Muscle of leg (tissue), 16 donors: ENCODE data around the gene EIF2B1. TPM values are rescaled to one million over a fixed set of nuclear protein-coding genes. Genes with fewer than 3 reads are reported as not detected.

Source experiments
- DNase-seq: peaks from one replicate; pipeline ENCODE4 v3.0.0; 2013
- H3K27ac ChIP-seq: one replicate; pipeline ENCODE4 v1.5.1; 2013; ENCODE audit warnings: mild to moderate bottlenecking, low read length, control low read depth
- H3K27me3 ChIP-seq: one replicate; pipeline ENCODE4 v1.6.1; 2013; ENCODE audit warnings: low read length; ENCODE audit not compliant: control insufficient read depth, insufficient read depth
- H3K36me3 ChIP-seq: one replicate; pipeline ENCODE4 v1.6.1; 2013; ENCODE audit warnings: low read length; ENCODE audit not compliant: control insufficient read depth, insufficient read depth
- H3K4me1 ChIP-seq: one replicate; pipeline ENCODE4 v1.6.1; 2013; ENCODE audit warnings: low read length; ENCODE audit not compliant: control insufficient read depth, insufficient read depth
- H3K4me3 ChIP-seq: one replicate; pipeline ENCODE4 v1.5.1; 2013; ENCODE audit warnings: low read length, control low read depth
- H3K9me3 ChIP-seq: replicated peaks from 2 replicates; pipeline ENCODE4 v1.6.1; 2013; ENCODE audit warnings: low read depth, low read length; ENCODE audit not compliant: control insufficient read depth
- WGBS: methylation state at CpG from one replicate; pipeline ENCODE4 v1.1.5; 2013; ENCODE audit warnings: missing lambda C conversion rate; ENCODE audit not compliant: insufficient coverage; 5-methylcytosine and 5-hydroxymethylcytosine counted together
- long read RNA-seq, 11 donors: transcript quantifications; one replicate each; lab custom pipeline, GENCODE V29; 2026
- polyA plus RNA-seq, 8 donors: library from polyadenylated mRNA; unstranded; fragments of 120-200 nt; gene quantifications; one replicate each; pipeline versions ENCODE4 v1.2.1 to v1.2.3, GENCODE V29; 2013; ENCODE audit warnings: inconsistent platforms in 1 of 8, low replicate concordance in 1 of 8; ENCODE audit not compliant: insufficient read length in 8 of 8, insufficient read depth in 1 of 8
- total RNA-seq: library from RNA; stranded (reverse); fragments of 120-200 nt; gene quantifications from one replicate; pipeline ENCODE4 v1.2.4, GENCODE V29; 2013

EIF2B1 gene
- total RNA-seq = 30.2 TPM
- polyA plus RNA-seq = 10 to 100 TPM; 42.2 to 49.1 (median 45.3) TPM
- long read RNA-seq, donor 1, transcript EIF2B1-201 (9 exons, 2,477 nt) = major isoform, 6 of 12 reads
- long read RNA-seq, donor 1, partial matches to known transcripts = 0 of 12 reads
- long read RNA-seq, donor 1, other reads (novel, unspliced or antisense) = 0 of 12 reads
- long read RNA-seq, donor 2 = 0 reads
- long read RNA-seq, donor 3, transcript EIF2B1-201 (9 exons, 2,477 nt) = major isoform, 25 of 34 reads
- long read RNA-seq, donor 3, partial matches to known transcripts = 5 of 34 reads
- long read RNA-seq, donor 3, other reads (novel, unspliced or antisense) = 0 of 34 reads
- long read RNA-seq, donor 4, transcript EIF2B1-201 (9 exons, 2,477 nt) = major isoform, 10 of 21 reads
- long read RNA-seq, donor 4, partial matches to known transcripts = 0 of 21 reads
- long read RNA-seq, donor 4, other reads (novel, unspliced or antisense) = 6 of 21 reads
- long read RNA-seq, donor 5, transcript EIF2B1-204 (5 exons, 1,768 nt) = minor isoform, 5 of 62 reads
- long read RNA-seq, donor 5, transcript EIF2B1-201 (9 exons, 2,477 nt) = major isoform, 42 of 62 reads
- long read RNA-seq, donor 5, partial matches to known transcripts = 11 of 62 reads
- long read RNA-seq, donor 5, other reads (novel, unspliced or antisense) = 0 of 62 reads
- long read RNA-seq, donor 6, transcript EIF2B1-201 (9 exons, 2,477 nt) = major isoform, 16 of 28 reads
- long read RNA-seq, donor 6, partial matches to known transcripts = 7 of 28 reads
- long read RNA-seq, donor 6, other reads (novel, unspliced or antisense) = 0 of 28 reads
- long read RNA-seq, donor 7, transcript EIF2B1-201 (9 exons, 2,477 nt) = major isoform, 14 of 23 reads
- long read RNA-seq, donor 7, partial matches to known transcripts = 7 of 23 reads
- long read RNA-seq, donor 7, other reads (novel, unspliced or antisense) = 0 of 23 reads
- long read RNA-seq, donor 8, transcript EIF2B1-201 (9 exons, 2,477 nt) = major isoform, 8 of 9 reads
- long read RNA-seq, donor 8, partial matches to known transcripts = 0 of 9 reads
- long read RNA-seq, donor 8, other reads (novel, unspliced or antisense) = 0 of 9 reads
- long read RNA-seq, donor 9, transcript EIF2B1-201 (9 exons, 2,477 nt) = major isoform, 9 of 22 reads
- long read RNA-seq, donor 9, partial matches to known transcripts = 10 of 22 reads
- long read RNA-seq, donor 9, other reads (novel, unspliced or antisense) = 0 of 22 reads
- long read RNA-seq, donor 10, transcript EIF2B1-201 (9 exons, 2,477 nt) = major isoform, 17 of 19 reads
- long read RNA-seq, donor 10, partial matches to known transcripts = 0 of 19 reads
- long read RNA-seq, donor 10, other reads (novel, unspliced or antisense) = 0 of 19 reads
- long read RNA-seq, donor 11, transcript EIF2B1-201 (9 exons, 2,477 nt) = major isoform, 15 of 31 reads
- long read RNA-seq, donor 11, partial matches to known transcripts = 14 of 31 reads
- long read RNA-seq, donor 11, other reads (novel, unspliced or antisense) = 0 of 31 reads

DNA sequence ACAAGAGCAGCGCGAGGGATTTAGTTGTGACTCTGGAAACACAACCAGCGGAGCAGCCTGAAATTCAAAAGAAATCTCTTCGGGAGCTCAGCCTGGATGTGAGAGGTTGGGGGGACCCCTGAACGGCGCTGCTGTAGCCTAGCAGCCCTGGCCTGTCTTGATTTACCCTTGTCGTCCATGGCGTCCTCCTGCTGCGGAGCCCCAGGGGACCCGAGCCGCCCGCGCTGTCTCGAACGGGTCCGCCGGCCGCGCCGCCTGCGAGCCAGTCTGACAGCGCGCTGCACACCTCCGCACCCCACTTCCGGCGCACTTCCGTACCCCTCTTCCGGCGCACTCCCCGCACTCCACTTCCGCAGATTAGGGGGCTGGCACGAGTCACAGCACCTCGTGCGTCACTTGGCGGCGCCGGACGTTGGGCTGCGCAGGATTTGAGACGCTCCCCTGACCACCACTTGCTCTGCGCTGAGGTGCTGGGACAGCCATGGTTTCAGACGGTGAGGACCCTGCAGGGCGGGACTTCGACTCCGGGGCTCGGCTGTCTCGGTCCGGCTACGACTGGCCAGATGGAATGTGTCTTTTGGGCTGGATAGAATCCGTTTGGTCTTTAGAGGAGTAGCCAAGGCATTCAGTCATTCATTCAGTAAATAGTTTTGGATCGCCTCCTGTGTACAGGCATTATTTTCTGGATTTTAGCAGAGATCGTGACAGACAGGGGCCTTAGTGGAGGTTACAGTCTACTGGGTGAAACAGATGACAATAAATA, at the start of gene EIF2B1, which contains the start of gene GTF2H3:
TSS of gene EIF2B1 (minus strand) at position 308 of the 763 bp plus-strand sequence. CDS start at position 179, 129 bp downstream.
TSS of gene GTF2H3 (plus strand) at position 451 of the 763 bp plus-strand sequence. CDS start at position 482, 31 bp downstream.
- peak within 1 kb of the TSS; percentile 94 for H3K27ac ChIP-seq
- WGBS = under 1% methylated on average over 49 of the region's 52 CpGs
- peaks cover 13% of the 10 kb centered on the region for H3K4me1 ChIP-seq
- H3K9me3 ChIP-seq = no peaks in the 10 kb centered on the region
- peaks cover 23% of the 10 kb centered on the region for H3K36me3 ChIP-seq
- peak; percentile 99 for DNase-seq
- peak within 1 kb of the TSS; percentile 71 for H3K4me3 ChIP-seq
- no peaks in the 10 kb centered on the region for H3K27me3 ChIP-seq

DNA sequence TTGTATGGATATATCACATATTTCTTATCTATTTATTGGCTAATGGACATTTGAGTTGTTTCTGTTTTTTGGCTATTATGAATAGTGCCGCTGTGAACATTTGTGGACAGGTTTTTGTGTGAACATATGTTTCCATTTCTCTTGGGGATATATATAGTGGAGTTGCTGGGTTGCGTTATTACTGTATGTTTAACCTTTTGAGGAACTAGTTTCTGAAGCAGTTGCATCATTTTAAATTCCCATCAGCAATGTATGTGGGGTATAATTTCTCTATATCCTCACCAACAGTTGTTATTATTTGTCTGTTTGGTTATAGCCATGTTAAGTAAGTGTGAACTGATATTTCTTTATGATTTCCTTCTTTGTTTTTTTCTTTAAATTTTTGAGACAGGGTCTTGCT, 48.1 kb upstream of the EIF2B1 start:
- Histone ChIP-seq H3K36me3 (peaks cover 20% of the 10 kb centered on the region), H3K27me3 (no peaks in the 10 kb centered on the region), H3K4me3 (no peak overlapping the region), H3K27ac (no peak overlapping the region), H3K4me1 (no peaks in the 10 kb centered on the region), H3K9me3 (no peaks in the 10 kb centered on the region)
- no CpG with 5 or more reads among the region's 2 CpGs for WGBS
- peak; percentile 24 for DNase-seq

DNA sequence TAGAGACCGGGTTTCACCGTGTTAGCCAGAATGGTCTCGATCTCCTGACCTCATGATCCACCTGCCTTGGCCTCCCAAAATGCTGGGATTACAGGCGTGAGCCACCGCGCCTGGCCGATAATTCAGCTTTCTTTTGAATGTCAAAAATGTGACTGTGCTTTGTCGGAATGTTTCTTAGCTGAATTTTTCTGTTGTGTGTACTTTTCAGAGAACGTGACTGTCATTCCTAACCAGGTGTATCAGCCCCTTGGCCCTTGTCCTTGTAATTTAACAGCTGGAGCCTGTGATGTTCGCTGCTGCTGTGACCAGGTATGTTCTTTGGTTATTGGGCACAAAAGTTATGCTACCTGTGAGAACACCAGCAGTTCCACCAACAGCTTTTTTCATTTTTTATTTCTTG, 45.5 kb upstream of the EIF2B1 start:
- Histone ChIP-seq H3K36me3 (peaks cover 29% of the 10 kb centered on the region), H3K27me3 (no peaks in the 10 kb centered on the region), H3K4me1 (no peaks in the 10 kb centered on the region), H3K27ac (no peak overlapping the region), H3K9me3 (no peaks in the 10 kb centered on the region), H3K4me3 (no peak overlapping the region)
- DNase-seq = no peak
- WGBS = 98% methylated on average over 6 of the region's 10 CpGs

DNA sequence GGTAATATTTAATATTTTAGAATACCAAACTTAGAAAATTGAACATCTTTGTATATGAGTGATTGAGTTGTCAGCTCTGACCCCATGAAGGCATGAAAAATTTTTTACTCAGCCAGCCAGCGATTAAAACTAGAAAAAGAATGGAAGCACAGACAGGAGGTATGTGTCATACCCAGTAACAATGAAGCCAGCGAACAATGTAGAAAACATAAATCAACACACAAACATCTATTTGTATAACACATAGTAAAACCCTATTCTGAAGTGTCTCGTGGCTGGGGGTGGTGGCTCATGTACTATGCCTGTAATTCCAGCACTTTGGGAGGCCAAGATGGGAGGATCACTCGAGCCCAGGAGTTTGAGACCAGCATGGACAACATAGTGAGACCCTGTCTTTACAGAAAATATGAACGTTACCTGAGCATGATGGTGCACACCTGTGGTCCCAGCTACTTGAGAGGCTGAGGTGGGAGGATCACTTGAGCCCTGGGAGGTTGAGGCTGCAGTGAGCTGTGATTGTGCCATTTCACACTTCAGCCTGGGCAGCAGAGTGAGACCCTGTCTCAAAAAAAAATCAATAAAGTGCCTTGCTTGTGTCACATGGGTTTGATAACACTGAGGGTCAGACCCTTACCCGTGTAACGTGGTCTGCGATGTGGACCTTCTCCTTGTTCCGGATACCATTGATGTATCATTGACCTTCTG, 43.3 kb upstream of the EIF2B1 start:
- Histone ChIP-seq H3K27ac (no peak overlapping the region), H3K36me3 (peaks cover 34% of the 10 kb centered on the region), H3K4me1 (peaks cover 3% of the 10 kb centered on the region), H3K9me3 (no peaks in the 10 kb centered on the region), H3K27me3 (no peaks in the 10 kb centered on the region), H3K4me3 (no peak overlapping the region)
- WGBS = 94% methylated on average over 7 of the region's 9 CpGs
- no peak for DNase-seq

DNA sequence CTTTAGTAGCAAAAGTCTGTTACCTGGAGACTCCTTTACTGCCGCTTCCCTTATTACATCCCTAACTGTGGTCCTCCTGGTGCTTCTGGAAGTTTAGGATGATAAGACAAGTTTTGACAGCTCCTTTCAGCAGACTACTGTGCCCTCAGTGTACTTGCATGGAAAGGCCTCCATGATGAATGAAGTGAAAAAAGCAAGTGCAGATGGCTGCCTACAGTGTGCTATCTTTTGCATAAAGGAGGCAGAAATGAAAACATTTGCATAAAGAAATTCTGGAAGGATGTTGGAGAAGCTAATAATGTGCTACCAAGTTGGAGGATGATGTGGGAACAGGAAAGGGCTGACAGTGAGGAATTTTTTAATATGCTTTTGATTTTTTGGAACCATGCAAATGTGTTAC, 42.0 kb upstream of the EIF2B1 start:
- no peak for DNase-seq

DNA sequence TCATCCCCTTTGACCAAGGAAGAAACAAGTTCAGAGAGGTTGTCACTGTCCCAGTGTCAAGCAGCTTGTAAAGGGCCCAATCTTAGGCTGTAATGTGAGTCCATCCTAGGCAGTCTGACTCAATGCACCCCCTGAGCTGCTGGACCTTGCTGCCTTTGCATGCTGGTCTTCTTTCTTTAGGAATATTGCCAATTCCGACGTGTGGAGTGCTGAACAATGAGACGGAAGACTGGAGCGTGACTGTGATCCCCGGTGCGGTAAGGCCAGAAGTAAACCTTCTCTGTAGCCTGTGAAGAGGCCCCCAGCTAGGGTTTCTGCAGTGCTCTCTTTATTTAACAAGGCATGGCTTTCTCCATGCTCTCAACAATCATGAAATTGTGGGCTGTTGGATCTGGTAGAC, 38.4 kb upstream of the EIF2B1 start:
- H3K4me1 ChIP-seq = peaks cover 11% of the 10 kb centered on the region
- WGBS = 75% methylated on average over 6 of the region's 6 CpGs
- no peaks in the 10 kb centered on the region for H3K27me3 ChIP-seq

More for the DNA sequence above, 42.0 kb upstream of the EIF2B1 start:
- Histone ChIP-seq H3K4me1 (peaks cover 11% of the 10 kb centered on the region), H3K36me3 (peaks cover 34% of the 10 kb centered on the region), H3K9me3 (no peaks in the 10 kb centered on the region), H3K4me3 (no peak overlapping the region), H3K27ac (no peak overlapping the region), H3K27me3 (no peaks in the 10 kb centered on the region)
- no CpG with 5 or more reads among the region's 1 CpG for WGBS

DNA sequence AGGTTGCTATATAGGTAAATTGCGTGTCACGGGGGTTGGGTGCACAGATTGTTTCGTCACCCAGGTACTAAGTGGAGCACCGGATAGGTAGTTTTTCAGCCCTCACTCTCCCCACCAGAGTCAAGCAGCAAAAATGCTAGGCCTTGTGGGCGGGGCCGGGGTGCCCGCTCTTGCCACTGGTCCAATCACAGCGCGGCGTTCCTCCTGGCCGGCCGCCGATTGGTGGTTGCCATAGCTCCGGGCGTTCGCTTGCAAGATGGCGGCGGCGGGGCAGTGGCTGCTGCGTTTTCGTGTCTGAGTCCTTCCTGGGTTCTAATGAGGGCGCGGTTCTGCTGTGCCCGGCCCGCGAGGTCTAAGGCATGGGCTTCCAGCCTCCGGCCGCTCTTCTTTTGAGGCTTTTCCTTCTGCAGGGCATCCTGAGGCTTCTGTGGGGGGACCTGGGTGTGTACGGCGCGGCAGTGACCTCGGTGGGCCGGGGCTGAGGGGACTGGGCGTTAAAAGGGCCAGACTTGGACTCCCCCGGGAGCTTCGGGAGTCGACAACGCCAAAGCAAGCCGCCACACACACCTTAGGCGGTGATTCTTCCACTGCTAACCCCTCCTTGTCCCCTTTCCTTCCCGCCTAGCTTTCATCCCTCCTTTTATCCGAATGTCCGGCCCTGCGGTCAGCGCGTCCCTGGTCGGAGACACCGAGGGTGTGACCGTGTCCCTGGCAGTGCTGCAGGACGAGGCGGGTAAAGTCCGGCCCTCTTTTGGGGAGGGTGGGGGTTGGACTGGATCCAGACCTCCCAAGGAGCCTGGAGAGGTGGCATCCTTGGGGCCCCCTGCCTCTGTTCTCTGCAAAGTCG, 37.6 kb upstream of the EIF2B1 start, which contains the start of gene TCTN2:
TSS of gene TCTN2 (plus strand) at position 232 of the 847 bp plus-strand sequence. CDS start at position 360, 128 bp downstream.
- Histone ChIP-seq H3K4me3 (peak within 1 kb of the TSS; percentile 86), H3K27ac (no peak within 1 kb of the TSS), H3K27me3 (no peaks in the 10 kb centered on the region), H3K4me1 (peaks cover 11% of the 10 kb centered on the region), H3K9me3 (no peaks in the 10 kb centered on the region), H3K36me3 (peaks cover 19% of the 10 kb centered on the region)
- WGBS = 1% methylated on average over 42 of the region's 53 CpGs
- DNase-seq = peak; percentile 94

More for the DNA sequence above, 38.4 kb upstream of the EIF2B1 start:
- no peak overlapping the region for H3K27ac ChIP-seq
- DNase-seq = no peak
- H3K36me3 ChIP-seq = peaks cover 20% of the 10 kb centered on the region
- no peaks in the 10 kb centered on the region for H3K9me3 ChIP-seq
- H3K4me3 ChIP-seq = peak overlapping the region; percentile 86

DNA sequence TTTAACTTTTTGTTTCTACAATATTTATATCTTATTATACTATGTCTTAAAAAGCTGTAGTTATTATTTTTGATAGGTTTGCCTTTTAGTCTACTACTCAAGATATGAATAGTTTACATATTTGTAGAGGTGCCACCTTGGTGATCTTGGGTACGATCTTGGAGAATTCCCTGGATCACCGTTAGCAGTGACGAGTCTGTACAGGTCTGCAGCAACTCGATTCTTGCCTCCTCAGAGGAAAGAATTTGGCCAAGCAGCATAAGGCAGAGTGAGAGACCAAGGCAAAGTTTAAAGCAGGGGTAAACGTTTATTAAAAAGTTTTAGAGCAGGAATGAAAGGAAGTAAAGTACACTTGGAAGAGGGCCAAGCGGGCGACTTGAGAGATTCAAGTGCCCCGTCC, 34.3 kb upstream of the EIF2B1 start:
- WGBS = 91% methylated on average over 5 of the region's 8 CpGs
- no peaks in the 10 kb centered on the region for H3K9me3 ChIP-seq
- H3K36me3 ChIP-seq = no peaks in the 10 kb centered on the region
- DNase-seq = no peak
- H3K27ac ChIP-seq = no peak overlapping the region
- no peaks in the 10 kb centered on the region for H3K27me3 ChIP-seq
- peaks cover 11% of the 10 kb centered on the region for H3K4me1 ChIP-seq
- H3K4me3 ChIP-seq = no peak overlapping the region
